Natural killer cell (primary cell): ENCODE results near the gene ACAN. TPM values are rescaled to one million over a fixed set of nuclear protein-coding genes. Genes with fewer than 3 reads are reported as not detected.

Experiments
- total RNA-seq, 4 donors: library from RNA; stranded (reverse); fragments of 120-200 nt in 1 of 4; gene quantifications; one replicate each; pipeline versions ENCODE4 v1.2.3 to v1.2.4, GENCODE V29; 2013 to 2022

ACAN gene
- total RNA-seq, 3 donors from 2014 or later (not counting 1 experiment from before 2014, with no cell fraction given): not detected

Other genes with a start within 250 kb of the ACAN start
- 10 to 100 TPM; 19.9 to 26.9 (median 20.9) TPM for gene AEN, start 182.1 kb upstream of the ACAN start, total RNA-seq
- gene ISG20, start 164.4 kb upstream of the ACAN start, total RNA-seq: 100 to 1,000 TPM in 2 of 3 donors, 10 to 100 TPM in 1; 80.6 to 137 (median 116) TPM
- 10 to 100 TPM; 10.1 to 10.8 (median 10.4) TPM for gene HAPLN3, start 92.1 kb downstream of the ACAN start, total RNA-seq
- 100 to 1,000 TPM in 1 of 3 donors, 10 to 100 TPM in 2; 39.0 to 110 (median 72.5) TPM for gene MFGE8, start 109.9 kb downstream of the ACAN start, total RNA-seq